GM12892 (cell line): Measurements from ENCODE around the gene CLASP1.

Experiments
- POLR2A ChIP-seq: IDR thresholded peaks from 2 replicates; pipeline ENCODE4 v1.6.1; 2011; ENCODE audit warnings: low read depth, low read length, control low read depth
- POLR2AphosphoS5 ChIP-seq: IDR thresholded peaks from 2 replicates; pipeline ENCODE4 v1.6.1; 2011; ENCODE audit warnings: low read depth, low read length, control low read depth
- TAF1 ChIP-seq: IDR thresholded peaks from 2 replicates; pipeline ENCODE4 v1.6.1; 2011; ENCODE audit warnings: low read depth, mild to moderate bottlenecking, control low read depth, low read length, borderline replicate concordance

GRCh38 chr2:121365061-121365460 is 284.2 kb downstream of the CLASP1 start:
- TF ChIP-seq POLR2AphosphoS5 (no peak), POLR2A (no peak), TAF1 (no peak)
